ENCODE measurements around the gene VSNL1.

GRCh38 chr2:17690776-17691175 is 150.3 kb downstream of the VSNL1 start:
- TF ChIP-seq HCFC1 (IDR thresholded peaks at IDR 0.05; ENCODE audit: low read length) = no peak
- no peak for TF ChIP-seq CREM (IDR thresholded peaks at IDR 0.05; ENCODE audit: low read depth)

Data from GM12878 (cell line).